CD4-positive, alpha-beta T cell treated with Interleukin-21 for 1 hour (primary cell): ENCODE results near the gene HOXC4.
A peak's percentile ranks its signal among the peaks of the same experiment; 100 is the strongest.

ENCODE experiments used
- DNase-seq: peaks from one replicate; pipeline ENCODE4 v3.0.0-alpha.2; 2020

HOXC4 gene

DNA sequence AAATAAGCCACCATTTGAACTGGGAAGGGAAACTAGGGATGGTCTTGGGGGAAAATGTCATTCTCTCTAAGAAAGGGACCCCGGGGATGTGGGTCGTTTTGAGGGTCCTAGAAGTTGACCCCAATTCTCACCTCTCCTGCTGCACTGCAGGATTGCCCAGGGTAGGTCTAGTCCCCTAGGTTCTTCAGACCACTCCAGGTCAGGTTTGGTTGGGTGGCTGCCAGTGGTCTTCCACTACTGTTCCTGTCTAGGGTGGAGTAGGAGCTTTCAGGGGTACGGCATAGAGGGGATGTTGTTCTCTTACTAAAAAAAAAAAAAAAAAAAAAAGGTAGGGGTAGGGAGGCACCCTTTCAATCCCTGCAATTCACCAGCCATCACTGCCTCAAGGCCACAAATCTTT lies 37.6 kb upstream of the HOXC4 start:
- no peak for DNase-seq

DNA sequence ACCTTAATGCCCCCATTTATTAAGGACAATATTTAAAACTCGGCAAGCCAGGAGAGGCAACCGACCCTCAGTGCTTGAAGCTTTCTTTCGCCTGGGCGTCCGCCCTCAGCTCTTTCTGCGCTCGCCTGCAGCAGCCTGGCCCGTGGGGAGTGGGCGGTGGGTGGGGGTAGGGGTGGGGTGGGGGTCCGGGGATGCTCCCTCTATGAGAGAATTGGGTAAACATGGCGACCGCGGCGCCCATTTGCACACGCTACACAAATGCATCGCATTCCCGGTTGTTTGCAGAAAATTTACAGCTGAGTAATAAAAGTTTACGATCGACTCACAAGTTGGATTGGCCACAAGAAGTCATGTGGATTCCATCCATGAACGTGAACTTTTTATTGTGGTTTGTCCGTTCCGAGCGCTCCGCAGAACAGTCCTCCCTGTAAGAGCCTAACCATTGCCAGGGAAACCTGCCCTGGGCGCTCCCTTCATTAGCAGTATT lies 37.1 kb upstream of the HOXC4 start:
- DNase-seq = no peak

DNA sequence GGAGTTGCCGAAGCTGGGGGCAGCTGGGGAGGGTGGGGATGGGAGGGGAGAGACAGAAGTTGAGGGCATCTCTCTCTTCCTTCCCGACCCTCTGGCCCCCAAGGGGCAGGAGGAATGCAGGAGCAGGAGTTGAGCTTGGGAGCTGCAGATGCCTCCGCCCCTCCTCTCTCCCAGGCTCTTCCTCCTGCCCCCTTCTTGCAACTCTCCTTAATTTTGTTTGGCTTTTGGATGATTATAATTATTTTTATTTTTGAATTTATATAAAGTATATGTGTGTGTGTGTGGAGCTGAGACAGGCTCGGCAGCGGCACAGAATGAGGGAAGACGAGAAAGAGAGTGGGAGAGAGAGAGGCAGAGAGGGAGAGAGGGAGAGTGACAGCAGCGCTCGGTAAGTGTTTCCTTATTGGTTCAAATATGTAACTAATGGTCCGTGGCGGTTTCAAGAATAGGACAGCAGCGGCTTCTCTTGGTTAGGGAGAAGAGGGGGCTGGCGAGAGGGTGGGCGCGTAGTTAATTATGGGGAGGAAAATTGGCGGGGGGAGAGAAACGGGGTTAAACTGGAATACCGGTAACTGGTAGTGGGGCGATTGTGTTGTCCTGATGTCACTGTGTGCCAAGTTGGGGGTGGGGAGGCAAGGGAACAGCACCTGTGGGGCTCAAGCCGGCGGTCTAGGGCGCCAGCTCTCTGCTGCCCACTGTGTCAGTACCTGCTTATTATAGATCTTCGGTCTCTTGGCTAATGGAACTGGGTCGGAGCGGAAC lies 36.4 kb upstream of the HOXC4 start:
- DNase-seq = no peak

DNA sequence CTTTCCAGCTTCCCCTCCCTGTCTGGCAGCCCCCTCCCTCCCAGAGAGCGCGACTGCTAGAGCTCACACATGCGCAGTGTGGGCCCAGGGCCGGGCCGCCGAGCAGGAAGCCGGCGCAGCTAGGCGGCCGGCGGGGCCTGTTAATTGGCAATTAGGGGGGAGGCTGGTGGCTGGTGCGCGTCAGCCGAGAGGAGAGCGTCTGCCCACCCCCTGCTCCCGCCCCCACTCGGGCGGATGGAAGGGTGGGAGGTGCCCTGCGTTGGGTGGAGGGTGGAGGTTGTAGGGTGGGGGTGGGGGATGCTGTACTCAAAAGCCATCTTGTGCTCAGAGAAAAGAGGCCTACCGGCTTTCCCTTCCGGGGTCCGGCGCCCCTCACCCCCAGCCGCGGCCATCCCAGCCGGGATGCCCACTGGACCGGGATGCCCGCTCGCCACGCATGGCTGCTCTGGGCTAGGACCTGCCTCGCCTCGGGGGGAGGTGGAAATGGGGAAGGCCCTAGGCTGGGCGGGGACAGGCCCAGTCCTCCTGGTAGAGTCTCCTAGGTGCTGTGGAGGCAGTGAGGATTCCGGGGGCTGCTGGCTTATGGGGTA lies 35.7 kb upstream of the HOXC4 start:
- peak; percentile 83 for DNase-seq

DNA sequence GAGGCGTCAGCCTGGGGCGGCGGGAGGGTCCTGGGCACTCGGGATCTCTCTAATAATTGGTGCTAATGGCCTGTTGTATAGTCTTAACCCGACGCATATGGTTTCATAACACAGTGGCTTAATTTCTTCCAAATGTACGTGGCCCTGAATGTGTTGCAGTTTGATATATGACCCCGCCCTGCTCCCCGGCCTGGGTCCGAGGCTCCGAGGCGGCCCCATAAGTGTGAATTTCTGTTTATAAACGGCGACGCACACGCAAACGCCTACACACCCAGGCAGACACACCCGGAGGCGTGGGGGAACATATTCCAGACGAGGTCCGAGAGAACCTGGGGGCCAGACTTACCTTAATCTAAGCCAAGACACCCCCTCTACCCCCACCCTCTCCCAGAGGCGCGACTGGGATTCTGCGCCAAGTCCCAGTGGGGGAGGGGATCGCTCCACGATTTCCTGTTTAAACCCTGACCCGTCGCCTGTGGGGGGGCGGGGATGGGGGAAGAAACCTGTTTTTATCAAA lies 35.1 kb upstream of the HOXC4 start:
- no peak for DNase-seq

DNA sequence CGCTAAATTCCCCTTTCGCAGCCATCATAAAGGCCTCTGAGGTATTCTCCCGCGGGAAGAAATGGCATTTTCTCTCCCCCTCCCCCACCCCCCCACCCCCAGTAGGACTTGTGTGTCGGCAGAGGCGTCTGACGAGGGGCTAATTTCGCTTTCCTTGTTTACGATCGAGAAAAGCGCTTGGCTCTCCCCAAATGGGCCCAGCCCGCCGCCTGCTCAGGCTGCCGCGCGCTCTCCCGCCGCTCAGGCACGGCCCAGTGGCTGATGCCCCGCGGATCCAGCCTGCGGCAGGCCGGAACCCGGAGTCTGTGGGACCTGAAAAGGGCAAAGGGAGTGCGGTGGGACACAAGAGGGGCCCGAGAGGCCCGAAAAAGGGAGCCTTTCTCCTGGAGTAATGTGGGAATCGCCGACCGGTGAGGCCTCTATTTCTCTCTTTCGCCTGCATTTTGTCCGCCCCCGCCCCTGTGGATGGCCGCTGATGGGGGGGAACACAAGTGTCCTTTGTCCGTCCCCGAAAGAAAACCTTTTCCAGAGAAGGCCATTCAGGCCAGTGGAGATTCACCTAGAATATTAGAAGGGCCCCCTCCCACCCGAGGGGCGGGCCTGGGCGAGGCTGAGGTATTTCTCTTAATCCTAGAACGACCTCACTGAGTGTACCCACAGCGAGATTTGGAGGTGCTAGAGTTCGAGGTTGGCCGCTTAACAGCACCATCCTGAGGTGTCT lies 34.4 kb upstream of the HOXC4 start:
- no peak for DNase-seq

DNA sequence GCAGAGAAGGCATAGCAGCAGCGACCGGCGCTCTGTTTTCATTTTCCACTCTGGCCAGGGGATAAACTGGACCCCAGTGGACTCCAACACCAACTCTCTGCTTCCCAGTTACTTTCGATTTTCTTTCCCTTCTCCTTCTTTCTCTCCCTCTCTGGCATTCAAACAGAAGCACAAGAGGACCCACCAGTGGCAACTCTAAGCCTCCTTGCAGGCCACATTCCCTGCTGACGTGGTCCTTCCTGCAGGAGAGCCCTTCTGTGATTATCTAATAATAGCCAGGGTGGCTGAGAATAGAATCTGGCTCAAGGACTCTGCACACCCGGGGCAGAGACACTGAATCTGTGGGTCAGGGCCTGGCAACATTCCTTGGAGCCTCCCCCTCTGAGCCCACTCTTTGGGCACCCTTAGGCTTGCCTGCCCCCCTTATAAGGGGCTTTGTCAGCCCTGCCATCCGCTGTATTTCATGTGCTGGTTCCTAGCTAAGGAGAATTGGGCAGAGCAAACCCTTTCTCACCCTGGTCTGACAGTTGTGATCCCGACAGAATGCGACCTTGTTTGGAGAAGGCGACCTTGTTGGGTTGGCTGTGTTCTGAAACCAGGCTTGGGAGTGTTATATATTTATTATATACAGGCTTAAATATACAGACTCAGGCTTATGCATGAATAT lies 33.6 kb upstream of the HOXC4 start:
- no peak for DNase-seq

DNA sequence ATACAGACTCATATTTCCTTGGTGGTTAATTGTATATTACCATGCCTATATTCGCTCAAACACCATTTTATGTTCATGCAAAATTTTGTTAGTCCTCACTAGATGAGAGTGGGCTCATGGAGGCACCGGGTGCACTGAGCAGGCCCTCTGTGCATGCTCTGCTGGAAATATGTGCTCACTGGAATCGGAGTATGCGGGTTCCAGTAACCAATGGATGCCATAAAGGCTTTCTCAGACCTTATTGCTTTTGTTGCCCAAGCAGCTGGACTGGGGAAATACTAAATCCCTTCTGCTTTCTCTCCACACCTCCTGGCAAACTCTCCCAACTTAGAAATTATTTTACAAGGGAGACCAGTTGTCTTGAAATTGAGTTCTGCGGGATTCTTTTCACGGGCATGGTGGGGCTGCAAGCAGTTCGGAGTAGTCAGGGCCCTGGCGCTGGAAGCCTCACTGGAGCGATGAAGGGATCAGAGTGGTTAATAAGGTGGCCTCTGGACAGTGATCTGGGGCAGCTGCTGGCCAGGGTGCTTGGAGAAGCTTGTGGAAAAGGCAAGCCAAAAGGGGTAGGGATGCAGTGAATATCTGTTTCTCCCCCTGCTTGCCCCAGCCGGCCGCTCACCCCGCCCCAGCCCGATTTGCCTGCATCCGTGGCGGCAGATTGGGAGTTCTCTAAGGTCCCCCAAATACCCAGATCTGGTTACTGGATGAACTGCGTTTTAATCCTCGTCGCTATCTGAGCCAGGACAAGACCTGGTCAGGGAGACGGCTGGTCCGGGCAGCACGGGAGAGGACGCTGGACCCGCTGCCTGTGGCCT lies 32.8 kb upstream of the HOXC4 start:
- no peak for DNase-seq

DNA sequence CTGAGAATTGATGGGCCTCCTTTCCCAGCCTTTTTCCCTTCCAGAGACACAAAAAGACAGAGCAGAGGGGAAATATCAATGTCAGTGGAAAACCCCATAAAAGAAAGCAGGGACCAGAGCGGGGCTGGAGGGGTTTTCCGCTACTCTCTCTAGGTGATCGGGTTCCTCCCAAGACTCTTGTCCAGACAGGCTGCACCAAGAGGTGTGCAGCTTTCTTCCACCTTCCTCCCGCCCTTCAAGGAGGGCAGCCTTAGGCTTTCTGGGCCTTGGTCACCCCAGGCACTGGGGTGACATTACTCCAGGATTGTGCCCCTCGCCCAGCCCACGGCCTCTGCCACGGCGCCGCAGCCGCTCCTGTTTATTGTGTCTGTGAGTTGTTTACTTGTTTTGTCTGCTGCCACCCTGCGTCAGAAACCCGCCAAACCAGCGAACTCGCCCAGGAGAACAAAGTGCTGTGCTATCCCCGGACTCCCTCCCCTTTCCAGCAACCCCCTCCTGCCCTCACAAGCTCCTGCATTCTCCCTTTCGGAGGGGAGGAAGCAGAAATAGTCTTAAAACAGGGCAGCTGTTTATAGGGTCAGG lies 32.1 kb upstream of the HOXC4 start:
- no peak for DNase-seq

DNA sequence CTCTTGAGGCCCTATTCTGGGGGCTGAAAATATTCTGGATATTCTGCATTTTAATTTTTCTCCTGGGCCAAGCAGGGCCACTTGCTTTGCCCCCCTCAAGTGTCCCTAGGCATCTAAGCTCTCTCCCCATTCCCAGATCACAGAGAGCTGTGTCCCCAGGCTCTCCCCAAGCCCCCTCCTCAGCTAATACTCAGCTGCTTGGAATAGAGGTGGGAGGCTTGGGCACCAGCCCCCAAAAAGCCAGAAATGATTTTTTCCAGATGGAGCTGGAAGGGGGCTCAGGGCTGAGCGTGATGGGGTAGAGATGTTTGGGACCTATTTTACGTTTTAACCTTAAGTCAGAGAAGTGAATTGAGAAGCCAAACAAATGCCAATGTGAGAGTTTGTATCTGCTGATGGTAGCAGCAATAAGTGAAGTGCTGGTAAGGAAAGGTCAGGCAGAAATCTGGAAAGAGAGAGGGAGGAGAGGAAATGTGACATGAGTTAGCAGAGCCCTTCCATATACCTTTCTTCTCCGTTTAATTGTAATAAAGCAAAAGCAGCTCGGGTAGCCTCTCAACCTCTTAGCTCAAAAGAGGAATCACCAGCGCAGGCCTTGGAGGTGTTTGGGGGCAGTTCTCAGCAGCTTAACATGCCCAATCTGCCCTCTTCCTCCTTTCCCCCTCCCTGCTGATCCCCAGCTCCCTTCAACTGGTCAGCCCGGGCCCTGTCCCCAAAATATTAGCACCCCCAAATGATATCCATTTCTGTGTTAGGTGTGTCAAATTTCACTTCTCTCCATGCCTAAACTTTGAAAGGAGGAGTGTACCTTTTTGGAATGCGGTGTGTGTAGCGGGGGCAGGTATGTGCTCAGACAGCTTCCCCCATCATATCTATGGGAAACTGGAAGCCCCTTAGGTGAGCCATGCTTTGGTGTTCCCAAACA lies 30.4 kb upstream of the HOXC4 start:
- DNase-seq = no peak

DNA sequence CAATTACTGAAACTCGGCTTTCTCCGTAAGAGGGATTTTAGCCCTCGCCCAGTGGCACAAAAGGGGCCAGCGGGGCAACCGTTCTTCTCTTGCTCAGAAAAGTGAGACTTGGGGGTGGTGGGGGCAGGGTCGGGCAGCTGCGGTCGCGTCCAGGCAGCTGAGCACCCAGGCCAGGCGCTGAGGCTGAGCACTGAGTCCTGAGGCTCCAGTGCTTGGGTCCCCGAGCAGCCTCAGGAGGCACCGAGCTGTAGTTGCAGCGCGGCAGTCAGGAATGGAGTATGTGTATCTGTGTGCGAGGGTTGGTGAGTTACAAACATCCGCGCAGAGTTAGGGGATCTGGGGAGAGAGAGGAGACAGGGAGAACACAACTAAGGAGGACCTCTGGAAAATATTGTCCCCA lies 29.5 kb upstream of the HOXC4 start:
- no peak for DNase-seq

DNA sequence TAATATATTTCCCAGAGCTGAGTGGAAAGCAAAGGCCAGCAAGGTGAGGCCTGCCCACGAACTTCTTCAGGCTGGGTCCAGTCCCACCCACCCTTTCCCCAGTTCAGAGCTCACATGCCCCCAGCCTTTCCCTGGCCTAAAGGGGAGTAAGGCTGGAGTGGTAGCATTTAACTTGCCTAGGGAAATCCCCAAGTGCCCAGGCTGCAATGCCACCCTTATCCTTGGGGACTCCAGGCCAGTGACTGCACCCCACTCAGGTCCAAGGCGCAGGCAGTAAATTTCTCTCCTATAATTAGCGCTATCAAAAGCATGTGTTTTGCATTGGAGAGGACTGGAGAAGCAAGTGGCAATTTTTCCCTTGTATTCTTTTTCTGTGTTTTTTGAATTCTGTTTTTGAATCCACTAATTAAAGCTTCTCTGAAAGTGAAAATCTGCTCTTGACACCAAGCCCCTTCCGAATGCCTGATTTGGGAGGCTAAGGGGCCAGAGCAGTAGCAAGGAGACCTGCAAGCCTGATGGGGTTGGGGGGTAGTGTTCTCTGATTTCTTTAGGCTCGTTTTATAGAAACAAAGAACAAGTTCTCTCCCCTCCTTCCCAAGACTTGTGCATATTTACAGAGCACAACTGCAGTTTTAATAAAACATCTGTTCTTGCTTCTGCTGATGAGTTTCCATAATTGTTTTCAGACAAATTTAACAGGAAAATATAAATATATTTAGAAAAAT lies 28.9 kb upstream of the HOXC4 start:
- no peak for DNase-seq

DNA sequence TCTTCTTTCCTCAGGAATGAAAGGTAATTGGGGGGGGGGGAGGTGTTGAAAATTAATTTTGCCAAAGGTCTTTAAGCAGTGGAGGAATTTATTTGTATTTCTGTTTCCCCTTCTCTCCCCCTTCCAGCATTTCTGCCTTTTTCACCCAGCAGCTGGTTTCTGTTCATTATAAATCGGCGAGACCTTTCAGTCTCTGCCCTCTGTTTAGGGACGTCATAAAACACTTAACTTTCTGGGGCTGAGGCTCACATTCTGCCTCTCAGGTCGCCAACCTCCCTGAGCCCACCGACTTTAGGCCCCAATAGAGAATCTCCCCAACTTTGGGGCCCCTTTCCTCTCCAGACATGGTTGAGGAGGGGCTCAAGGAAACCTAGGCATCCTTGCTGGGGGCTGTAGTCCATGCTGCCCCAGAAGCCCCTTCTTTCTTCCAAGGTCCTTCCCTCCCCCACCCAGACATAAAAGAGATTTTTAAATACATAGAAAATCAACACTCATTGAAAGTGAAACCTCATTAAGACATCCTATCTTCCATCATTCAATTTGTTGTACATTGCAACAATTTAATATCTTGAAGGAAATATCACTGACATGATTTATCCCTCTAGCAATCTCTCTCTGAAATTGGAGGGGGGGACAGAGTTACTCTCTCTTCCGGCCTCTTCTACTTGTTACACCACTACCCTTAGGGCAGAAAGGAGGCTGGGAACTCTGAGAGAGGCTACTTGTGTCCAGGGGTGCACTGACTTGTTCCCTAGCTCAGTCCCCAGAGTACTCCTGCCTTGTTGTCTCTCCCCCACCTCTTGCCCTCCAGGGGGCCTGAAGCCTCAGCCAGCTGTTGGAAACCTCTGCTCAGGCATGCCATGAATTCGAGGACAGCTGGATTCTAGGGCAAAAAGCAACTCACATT lies 27.9 kb upstream of the HOXC4 start:
- no peak for DNase-seq

DNA sequence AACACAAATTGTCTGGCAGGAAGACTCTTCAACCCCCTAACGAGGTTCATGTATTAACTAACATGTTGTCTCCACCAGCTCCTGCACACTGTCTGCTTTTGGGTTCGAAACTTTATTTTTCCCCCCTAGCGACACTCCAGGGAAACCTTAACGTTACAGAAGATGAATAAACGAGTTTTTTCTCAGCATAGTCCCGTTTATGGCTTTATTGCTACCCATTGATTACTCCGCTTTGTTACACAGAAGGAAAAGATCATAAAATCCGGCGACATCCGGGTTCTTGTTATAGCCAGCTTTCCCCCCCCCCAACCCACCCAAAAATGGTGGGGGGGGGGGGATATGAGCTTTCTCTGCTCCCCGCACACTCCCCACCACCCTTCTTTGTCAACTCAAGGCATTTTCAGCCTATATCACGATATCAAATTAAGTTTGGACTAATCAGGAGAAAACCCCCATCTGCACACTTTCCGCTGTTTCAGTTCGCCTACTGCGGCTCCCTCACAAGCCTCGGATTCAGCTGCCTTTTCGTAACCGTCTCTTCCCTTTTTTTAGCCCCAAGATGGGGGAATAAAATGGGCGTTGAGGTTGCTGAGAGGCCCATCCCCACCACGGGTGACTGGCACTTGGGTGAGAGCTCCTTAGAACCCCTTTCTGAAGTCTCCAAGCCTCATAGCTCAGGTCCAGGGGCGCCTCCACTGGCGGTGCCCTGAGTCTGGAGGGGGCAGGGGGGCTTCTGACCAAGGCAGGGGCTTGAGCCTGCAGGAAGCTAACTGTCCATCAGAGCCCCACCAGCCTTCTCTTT lies 26.8 kb upstream of the HOXC4 start:
- no peak for DNase-seq

DNA sequence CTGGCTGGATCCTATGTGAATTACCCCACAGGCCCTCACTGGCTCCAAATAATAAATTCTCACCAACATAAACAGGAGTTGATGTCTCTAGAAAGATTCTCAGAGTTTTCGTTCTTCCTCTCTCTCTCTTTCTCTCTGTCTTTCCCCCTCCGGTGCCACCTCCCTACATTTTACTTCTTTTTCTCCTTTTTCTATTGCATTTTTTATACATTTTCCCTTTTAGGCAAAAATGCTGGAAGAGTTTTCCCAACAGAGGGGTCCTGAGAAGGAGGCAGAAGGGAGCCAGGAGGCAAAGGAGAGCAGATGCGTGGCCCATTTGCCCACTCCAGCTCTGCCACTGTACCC lies 26.2 kb upstream of the HOXC4 start:
- no peak for DNase-seq

DNA sequence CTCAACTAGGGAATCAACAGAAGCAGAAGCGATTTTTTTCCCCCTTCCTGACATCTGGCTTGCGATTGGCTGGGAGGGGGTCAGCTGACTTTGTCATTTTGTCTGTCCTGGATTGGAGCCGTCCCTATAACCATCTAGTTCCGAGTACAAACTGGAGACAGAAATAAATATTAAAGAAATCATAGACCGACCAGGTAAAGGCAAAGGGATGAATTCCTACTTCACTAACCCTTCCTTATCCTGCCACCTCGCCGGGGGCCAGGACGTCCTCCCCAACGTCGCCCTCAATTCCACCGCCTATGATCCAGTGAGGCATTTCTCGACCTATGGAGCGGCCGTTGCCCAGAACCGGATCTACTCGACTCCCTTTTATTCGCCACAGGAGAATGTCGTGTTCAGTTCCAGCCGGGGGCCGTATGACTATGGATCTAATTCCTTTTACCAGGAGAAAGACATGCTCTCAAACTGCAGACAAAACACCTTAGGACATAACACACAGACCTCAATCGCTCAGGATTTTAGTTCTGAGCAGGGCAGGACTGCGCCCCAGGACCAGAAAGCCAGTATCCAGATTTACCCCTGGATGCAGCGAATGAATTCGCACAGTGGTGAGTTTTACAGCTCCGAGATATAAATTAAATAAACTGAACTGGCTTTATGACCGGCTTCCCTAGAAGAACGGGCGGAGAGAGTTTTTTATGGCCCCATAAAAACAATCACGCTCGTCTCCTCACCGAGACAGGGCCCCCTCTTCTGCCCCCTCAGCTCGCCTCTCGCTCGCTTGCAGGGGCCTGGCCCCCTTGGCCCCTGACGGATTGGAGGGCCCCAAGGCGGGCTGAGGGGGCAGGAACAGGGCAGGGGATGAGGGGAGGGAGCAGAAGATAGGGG lies 25.1 kb upstream of the HOXC4 start, which contains the start of gene HOXC6:
TSS of gene HOXC6 (plus strand) at position 127 of the 888 bp plus-strand sequence. CDS start at position 209, 82 bp downstream.
- no peak for DNase-seq
